Calu3 (cell line): ENCODE measurements around the gene DUSP2. TPM values are rescaled to one million over a fixed set of nuclear protein-coding genes. Genes with fewer than 3 reads are reported as not detected.

Source experiments
- BruUV-seq: library from RNA; stranded (reverse); fragments of 400-500 nt; replicated peaks from 2 replicates; lab custom pipeline; 2021; lab: Mats Ljungman, UMichigan
- CTCF ChIA-PET: fragments of 300-600 bp; sonication (Branson Sonifier 250); formaldehyde crosslinking; loops from one replicate; lab custom pipeline; 2022; ENCODE audit warnings: antibody characterized with exemption; lab: Charles Lee
- DNase-seq: peaks from one replicate; pipeline ENCODE4 v3.0.0; 2022
- H3K27ac Mint-ChIP-seq: one replicate; pipeline ENCODE4 v1.8.0; 2022; ENCODE audit warnings: mixed read lengths; ENCODE audit not compliant: unreplicated experiment
- H3K27me3 Mint-ChIP-seq: one replicate; pipeline ENCODE4 v1.8.0; 2022; ENCODE audit warnings: mixed read lengths; ENCODE audit not compliant: unreplicated experiment
- H3K36me3 Mint-ChIP-seq: one replicate; pipeline ENCODE4 v1.8.0; 2022; ENCODE audit warnings: mild to moderate bottlenecking, moderate library complexity, mixed read lengths; ENCODE audit not compliant: insufficient read depth, unreplicated experiment
- H3K4me1 Mint-ChIP-seq: one replicate; pipeline ENCODE4 v1.8.0; 2022; ENCODE audit warnings: mild to moderate bottlenecking, low read depth, mixed read lengths; ENCODE audit not compliant: unreplicated experiment
- H3K4me3 Mint-ChIP-seq: one replicate; pipeline ENCODE4 v1.8.0; 2022; ENCODE audit warnings: mild to moderate bottlenecking, low read depth, moderate library complexity, mixed read lengths; ENCODE audit not compliant: unreplicated experiment
- H3K9me3 Mint-ChIP-seq: one replicate; pipeline ENCODE4 v1.8.0; 2022; ENCODE audit warnings: low read depth, mixed read lengths; ENCODE audit not compliant: unreplicated experiment
- intact Hi-C: fragments of 100-400 bp; cut with micrococcal nuclease; formaldehyde crosslinking; loops from one replicate; pipeline ENCODE4 v1.10.0; 2022; ENCODE audit not compliant: unreplicated experiment
- total RNA-seq: library from RNA; stranded (reverse); gene quantifications from 2 replicates; pipeline ENCODE4 v1.2.3, GENCODE V29; 2022
- TF ChIP-seq, protein P1 (sequence below): fragments of 200-600 bp; IDR thresholded peaks from one replicate; pipeline ENCODE4 v1.8.0; 2022; ENCODE audit warnings: antibody characterized with exemption; ENCODE audit not compliant: unreplicated experiment

The DUSP2 gene
- total RNA-seq, 1 experiment from 2014 or later, result 4.1 TPM

DNA sequence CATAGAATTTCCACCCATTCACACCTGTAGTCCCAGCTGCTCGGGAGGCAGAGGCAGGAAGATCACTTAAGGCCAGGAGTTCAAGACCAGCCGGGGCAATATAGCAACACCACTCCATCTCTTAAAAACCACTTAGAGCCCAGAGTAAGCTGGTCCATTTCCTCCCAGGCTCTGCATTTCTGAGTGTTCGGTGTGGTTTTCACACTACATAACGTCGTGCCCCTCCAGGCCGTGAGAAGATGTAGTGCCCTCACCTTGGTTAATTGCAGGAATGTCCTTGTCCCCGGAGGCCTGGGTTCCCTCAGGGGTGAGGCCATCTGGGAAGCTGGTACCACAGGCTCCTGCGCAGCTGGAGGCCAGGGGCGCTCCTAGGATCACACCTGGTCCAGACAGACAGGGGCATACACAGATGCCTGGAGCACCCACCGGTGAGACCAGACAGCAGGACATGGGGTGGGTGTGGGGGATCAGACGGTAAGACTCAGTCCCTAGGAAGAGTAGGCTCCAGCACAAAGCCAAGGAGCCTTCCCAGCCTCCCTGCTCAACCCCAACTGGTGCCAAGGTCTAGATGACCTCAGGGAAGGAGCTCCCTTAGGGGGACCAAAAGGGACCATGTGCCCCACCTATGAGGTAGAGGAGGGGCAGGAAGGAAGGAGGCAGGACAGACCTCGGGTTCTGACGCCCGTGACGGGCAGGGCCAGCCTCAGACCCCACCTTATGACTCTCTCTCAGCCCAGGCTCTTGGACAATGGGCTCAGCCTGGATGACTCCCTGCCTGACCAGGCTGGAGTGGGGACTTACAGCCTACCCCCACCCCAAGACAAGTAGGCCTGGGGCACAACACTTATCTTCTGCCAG is 7.7 kb downstream of the DUSP2 start:
- Mint-ChIP-seq H3K4me1 (no peaks in the 10 kb centered on the region), H3K4me3 (no peak overlapping the region), H3K27ac (no peak overlapping the region), H3K36me3 (peaks cover 9% of the 10 kb centered on the region), H3K27me3 (peaks cover 42% of the 10 kb centered on the region), H3K9me3 (no peaks in the 10 kb centered on the region)
- CTCF ChIA-PET, result interaction anchor here (0.7 to 2.3 kb wide), 5 partner anchors 37 to 271 kb away, joined by 3 to 42 read pairs (median 4); no protein-coding TSS in a partner anchor
- intact Hi-C loops, result loop anchor here (2.0 to 10.0 kb wide), 2 partner anchors 37 to 127 kb away; partner anchors contain the start of genes CIAO1 and TMEM127
- DNase-seq, result no peak
- no TSS peak for BruUV-seq
- TF ChIP-seq, protein P1, sequence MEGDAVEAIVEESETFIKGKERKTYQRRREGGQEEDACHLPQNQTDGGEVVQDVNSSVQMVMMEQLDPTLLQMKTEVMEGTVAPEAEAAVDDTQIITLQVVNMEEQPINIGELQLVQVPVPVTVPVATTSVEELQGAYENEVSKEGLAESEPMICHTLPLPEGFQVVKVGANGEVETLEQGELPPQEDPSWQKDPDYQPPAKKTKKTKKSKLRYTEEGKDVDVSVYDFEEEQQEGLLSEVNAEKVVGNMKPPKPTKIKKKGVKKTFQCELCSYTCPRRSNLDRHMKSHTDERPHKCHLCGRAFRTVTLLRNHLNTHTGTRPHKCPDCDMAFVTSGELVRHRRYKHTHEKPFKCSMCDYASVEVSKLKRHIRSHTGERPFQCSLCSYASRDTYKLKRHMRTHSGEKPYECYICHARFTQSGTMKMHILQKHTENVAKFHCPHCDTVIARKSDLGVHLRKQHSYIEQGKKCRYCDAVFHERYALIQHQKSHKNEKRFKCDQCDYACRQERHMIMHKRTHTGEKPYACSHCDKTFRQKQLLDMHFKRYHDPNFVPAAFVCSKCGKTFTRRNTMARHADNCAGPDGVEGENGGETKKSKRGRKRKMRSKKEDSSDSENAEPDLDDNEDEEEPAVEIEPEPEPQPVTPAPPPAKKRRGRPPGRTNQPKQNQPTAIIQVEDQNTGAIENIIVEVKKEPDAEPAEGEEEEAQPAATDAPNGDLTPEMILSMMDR, result no peak

DNA sequence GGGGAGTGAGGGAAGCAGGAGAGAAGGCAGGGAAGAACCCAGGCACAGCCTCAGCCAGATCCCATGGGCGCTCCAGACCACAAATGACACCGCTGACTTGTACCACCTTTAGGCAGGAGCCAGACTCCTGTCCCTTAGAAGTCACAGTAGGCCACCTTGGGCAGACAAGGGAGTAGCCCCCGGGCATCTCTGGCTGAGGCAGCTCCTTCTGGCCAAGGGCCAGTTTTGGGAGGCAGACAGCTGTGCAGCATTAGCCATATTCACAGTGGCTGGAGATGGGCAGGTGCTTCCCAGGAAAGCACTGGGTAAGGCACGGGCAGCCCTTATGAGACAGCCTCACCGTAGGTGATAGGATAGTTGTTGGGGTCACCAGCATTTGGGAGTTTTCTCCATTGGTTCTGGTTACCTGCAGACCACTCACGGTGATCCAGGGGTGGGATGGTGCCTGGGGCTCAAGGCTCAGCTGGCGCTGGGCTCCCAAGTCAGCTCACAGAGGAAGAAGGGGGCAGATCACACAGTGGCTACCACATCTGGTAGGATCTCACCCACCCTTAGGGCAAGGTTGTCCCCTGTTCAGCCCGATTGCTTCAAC is 9.0 kb downstream of the DUSP2 start:
- no peaks in the 10 kb centered on the region for H3K4me1 Mint-ChIP-seq
- intact Hi-C loops, result loop anchor here (10.0 kb wide), 1 partner anchor 129 kb away; the partner anchor contains the start of genes CIAO1 and TMEM127
- H3K27ac Mint-ChIP-seq, result no peak overlapping the region
- H3K4me3 Mint-ChIP-seq, result no peak overlapping the region
- H3K9me3 Mint-ChIP-seq, result no peaks in the 10 kb centered on the region
- no TSS peak for BruUV-seq
- peaks cover 5% of the 10 kb centered on the region for H3K36me3 Mint-ChIP-seq
- peaks cover 55% of the 10 kb centered on the region for H3K27me3 Mint-ChIP-seq
- no peak for DNase-seq
- CTCF ChIA-PET, result no interaction called here
- TF ChIP-seq, protein P1, result no peak

DNA sequence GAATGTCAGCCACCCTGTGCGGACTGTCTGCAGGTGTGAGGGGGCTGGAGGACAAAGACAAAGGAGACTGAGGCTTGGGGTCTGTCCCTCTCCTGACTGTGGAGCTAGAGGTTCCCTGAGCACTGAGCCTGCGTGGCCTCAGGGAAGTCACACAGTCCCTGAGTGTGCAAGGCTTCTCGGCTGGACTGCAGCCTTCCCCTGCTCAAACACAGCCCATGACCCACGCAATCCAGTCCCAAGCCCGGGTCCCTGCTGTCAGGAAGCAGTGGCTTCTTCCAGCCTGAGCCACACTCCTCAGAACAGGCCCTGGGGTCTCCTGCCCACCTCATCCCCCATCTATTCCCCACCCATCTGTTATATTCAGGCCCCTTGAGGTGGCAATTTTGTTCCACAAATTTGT is 9.6 kb downstream of the DUSP2 start:
- CTCF ChIA-PET, result no interaction called here
- TF ChIP-seq, protein P1, result no peak
- Mint-ChIP-seq H3K36me3 (peaks cover 5% of the 10 kb centered on the region), H3K4me1 (no peaks in the 10 kb centered on the region), H3K9me3 (no peaks in the 10 kb centered on the region), H3K27me3 (peaks cover 61% of the 10 kb centered on the region), H3K4me3 (no peak overlapping the region), H3K27ac (no peak overlapping the region)
- BruUV-seq, result no TSS peak
- intact Hi-C loops, result loop anchor here (10.0 kb wide), 1 partner anchor 129 kb away; the partner anchor contains the start of genes CIAO1 and TMEM127
- DNase-seq, result no peak

DNA sequence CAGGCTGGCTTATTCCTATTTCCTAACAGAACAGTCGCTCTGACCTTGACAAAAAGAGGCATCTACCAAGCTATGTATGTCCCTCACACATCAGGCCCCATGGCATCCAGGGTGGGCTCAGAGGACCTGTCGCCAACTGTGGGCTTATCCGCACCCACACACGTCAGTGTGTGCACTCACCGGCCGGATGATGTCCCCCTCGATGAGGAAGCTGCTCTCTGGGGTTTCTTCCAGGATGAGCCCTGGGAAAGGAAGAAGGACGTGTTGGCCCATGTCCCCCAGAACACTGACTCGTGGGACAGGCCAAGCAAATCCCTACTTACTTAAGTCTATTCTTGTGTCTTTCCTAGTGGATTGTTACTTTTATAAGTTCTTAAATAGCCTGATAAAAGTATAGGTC is 10.1 kb downstream of the DUSP2 start:
- no TSS peak for BruUV-seq
- H3K27ac Mint-ChIP-seq, result no peak overlapping the region
- no peaks in the 10 kb centered on the region for H3K9me3 Mint-ChIP-seq
- intact Hi-C loops, result loop anchor here (10.0 kb wide), 1 partner anchor 130 kb away; the partner anchor contains the start of genes CIAO1 and TMEM127
- H3K4me3 Mint-ChIP-seq, result no peak overlapping the region
- peaks cover 65% of the 10 kb centered on the region for H3K27me3 Mint-ChIP-seq
- CTCF ChIA-PET, result no interaction called here
- H3K4me1 Mint-ChIP-seq, result no peaks in the 10 kb centered on the region
- TF ChIP-seq, protein P1, result no peak
- DNase-seq, result no peak
- peaks cover 5% of the 10 kb centered on the region for H3K36me3 Mint-ChIP-seq
